ENCODE data around the gene THRA. TPM values are rescaled to one million over a fixed set of nuclear protein-coding genes. Genes with fewer than 3 reads are reported as not detected.

THRA gene
- total RNA-seq, 1 donor from 2014 or later = 5.4 TPM

DNA sequence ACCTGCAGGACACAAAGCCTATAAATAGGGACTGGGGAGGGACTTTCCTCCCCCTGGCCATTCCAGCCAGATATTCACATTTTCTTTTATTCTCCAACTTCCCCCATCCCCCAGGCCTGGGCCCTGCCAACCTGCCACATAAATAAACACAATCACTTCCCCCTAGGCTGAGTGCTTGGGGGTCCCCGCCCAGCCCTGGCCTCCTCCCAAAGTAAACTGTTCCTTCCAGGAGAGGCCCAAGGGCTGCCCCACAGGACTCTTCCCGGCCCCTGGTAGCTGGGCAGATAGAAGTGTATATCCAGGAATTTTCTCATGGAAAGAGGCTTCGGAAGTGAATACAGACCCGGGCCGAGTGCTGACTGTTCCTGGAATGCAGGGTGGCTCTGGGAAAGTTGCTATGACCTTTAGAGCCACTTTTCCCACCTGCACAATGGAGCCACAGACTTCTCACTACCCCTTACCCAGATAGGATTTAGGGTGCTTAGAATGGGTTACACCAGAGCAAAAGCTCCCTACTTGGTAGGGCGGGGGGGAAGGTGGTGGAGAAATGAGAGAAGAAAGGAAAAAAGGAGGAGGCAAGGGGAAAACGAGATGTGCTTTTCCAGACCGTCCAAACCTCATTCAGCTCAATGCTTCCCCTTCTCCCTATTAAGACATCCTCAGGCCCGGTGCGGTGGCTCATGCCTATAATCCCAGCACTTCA is 39.0 kb upstream of the THRA start:
- TF ChIP-seq, protein P1, sequence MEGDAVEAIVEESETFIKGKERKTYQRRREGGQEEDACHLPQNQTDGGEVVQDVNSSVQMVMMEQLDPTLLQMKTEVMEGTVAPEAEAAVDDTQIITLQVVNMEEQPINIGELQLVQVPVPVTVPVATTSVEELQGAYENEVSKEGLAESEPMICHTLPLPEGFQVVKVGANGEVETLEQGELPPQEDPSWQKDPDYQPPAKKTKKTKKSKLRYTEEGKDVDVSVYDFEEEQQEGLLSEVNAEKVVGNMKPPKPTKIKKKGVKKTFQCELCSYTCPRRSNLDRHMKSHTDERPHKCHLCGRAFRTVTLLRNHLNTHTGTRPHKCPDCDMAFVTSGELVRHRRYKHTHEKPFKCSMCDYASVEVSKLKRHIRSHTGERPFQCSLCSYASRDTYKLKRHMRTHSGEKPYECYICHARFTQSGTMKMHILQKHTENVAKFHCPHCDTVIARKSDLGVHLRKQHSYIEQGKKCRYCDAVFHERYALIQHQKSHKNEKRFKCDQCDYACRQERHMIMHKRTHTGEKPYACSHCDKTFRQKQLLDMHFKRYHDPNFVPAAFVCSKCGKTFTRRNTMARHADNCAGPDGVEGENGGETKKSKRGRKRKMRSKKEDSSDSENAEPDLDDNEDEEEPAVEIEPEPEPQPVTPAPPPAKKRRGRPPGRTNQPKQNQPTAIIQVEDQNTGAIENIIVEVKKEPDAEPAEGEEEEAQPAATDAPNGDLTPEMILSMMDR (conservative IDR thresholded peaks at IDR 0.05; ENCODE audit: low read depth, low read length) = no peak
- DNase-seq (ENCODE audit: low read depth) = no peak
- no peak overlapping the region for H3K4me3 ChIP-seq (ENCODE audit: low read depth, low read length)

DNA sequence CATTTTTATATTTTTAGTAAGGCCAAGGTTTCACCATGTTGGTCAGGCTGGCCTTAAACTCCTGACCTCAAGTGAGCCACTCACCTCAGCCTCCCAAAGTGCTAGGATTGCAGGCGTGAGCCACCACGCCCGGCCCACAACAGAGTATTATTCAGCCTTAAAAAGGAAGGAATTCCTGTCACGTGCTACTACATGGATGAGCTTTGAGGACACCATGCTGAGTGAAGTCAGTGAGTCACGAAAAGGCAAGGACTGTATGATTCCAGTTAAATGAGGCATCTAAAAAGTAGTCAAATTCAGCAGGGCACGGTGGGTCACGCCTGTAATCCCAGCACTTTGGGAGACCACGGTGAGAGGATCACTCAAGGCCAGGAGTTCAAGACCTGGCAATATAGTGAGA is 37.9 kb upstream of the THRA start:
- TF ChIP-seq, protein P1 (conservative IDR thresholded peaks at IDR 0.05; ENCODE audit: low read depth, low read length) = no peak
- no peak for DNase-seq (ENCODE audit: low read depth)
- H3K4me3 ChIP-seq (ENCODE audit: low read depth, low read length) = no peak overlapping the region

DNA sequence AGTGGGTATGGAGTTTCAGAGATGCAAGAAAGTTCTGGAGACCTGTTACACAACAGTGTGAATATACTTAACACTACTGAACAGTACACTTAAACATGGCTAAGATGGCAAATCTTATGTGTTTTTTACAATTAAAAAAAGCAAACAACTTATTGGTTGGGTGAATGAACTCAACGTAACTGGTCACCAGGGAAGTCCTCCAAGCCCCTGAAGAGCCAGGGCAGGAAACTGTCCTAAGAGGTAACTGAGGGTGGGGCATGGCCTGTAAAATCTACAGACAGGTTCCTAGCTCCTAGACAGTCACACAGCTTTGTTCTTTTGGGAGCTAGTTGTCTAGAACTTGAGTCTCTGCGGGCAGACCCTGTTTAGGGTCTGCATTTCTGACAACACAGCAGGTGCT is 37.2 kb upstream of the THRA start:
- TF ChIP-seq, protein P1 (conservative IDR thresholded peaks at IDR 0.05; ENCODE audit: low read depth, low read length) = no peak
- H3K4me3 ChIP-seq (ENCODE audit: low read depth, low read length) = no peak overlapping the region
- no peak for DNase-seq (ENCODE audit: low read depth)

DNA sequence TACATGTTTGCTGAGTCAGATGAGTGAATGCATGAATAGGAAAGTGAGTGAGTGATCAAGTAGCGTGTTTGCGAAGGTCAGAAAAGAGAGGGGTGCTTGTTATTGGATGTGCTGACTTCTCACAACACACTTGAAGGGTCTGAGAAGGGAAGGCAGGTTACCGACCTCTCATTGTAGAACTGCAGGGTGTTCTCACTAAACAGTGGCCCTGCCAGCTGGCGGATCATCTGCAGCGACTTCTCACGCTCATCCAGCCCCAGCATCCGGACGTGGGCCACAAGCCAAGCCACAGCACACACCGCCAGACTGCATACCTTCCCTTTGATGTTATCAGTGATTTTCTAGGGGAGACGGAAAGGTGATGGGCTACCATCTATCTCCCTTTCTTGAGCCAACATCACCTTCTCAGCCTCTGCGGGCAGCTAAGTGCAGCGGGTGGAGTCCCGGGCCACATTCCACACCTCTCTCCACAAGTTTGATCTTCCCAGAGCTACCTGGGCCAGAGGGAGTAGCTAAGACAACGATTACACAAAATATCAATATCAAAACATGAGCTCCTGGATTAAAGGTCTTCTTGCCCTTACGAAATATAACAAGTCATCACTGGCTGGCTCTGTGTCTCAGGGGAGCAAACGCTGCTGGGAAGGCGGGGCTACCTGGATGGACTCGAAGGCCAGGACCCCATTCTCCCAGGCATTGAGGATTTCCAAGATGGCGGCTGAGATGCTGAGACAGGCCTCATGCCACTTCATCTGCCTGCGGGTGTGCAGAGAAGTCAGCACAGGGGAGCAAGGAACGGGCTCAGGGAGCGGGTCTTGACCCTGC is 36.6 kb upstream of the THRA start:
- H3K4me3 ChIP-seq (ENCODE audit: low read depth, low read length) = no peak overlapping the region
- TF ChIP-seq, protein P1 (conservative IDR thresholded peaks at IDR 0.05; ENCODE audit: low read depth, low read length) = no peak
- DNase-seq (ENCODE audit: low read depth) = no peak

DNA sequence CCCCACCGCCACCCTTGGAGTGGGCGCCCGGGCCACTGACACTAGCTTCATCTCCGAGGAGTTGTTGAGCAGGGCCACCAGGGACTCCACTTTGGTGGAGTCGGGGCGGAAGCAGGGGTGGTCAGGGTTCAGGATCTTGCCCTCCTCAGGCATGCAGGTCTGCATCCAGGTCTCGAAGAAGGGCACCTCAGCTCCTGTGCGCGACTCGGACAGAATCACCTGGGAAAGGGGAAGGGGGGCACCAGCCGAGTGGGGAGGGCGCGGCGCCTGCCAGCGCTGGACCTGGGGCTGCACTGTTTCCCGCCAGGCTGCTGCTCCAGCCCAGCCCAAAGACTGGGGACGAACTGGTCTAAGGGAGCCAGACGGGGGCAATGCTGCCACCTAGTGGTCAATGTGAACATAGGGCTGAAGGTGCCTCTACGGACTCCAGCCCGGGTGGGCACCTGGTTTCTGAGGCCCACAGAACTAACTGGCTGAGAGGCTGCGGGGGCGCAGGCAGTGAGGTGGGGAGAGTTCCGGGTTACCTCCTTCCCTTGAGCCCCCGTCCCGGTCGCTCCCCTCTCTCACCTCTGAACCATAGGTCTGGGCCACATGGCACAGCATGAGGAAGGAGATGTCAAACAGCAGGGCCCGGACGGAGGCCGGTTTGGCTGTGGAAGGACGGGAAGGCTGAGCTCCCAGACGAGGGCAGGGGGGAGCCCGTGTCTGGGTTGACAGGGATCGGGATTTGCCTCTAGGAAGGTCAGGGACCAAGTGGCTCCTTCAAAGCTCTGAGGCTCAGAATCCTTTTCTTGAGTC is 35.8 kb upstream of the THRA start:
- TF ChIP-seq, protein P1 (conservative IDR thresholded peaks at IDR 0.05; ENCODE audit: low read depth, low read length) = peak; percentile 91
- no peak overlapping the region for H3K4me3 ChIP-seq (ENCODE audit: low read depth, low read length)
- no peak for DNase-seq (ENCODE audit: low read depth)

DNA sequence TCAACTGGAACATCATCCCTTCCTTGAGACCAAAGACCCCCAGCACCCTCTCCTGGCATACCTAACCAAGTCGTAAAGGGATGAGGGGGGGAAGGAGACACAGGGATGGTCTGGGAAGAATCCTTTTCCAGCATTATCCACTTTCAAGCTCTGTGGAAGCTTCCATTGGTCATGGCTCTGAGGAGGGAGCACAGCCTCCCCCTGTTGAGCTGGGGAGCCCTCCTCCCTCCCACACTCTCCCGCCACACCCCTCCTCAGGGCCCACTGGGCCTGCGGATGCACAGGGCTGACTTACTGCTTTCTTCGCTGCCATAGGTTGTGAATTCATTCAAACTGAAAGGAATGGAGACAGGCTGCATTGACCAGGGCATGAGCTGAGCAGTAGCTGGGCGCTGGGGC is 35.2 kb upstream of the THRA start:
- H3K4me3 ChIP-seq (ENCODE audit: low read depth, low read length) = no peak overlapping the region
- TF ChIP-seq, protein P1 (conservative IDR thresholded peaks at IDR 0.05; ENCODE audit: low read depth, low read length) = no peak
- no peak for DNase-seq (ENCODE audit: low read depth)
